ENCODE measurements around the gene ZC3H13. TPM values are rescaled to one million over a fixed set of nuclear protein-coding genes. Genes with fewer than 3 reads are reported as not detected.

Gene ZC3H13
- total RNA-seq, 2 donors from 2014 or later, result 58.1 to 62.4 TPM

DNA sequence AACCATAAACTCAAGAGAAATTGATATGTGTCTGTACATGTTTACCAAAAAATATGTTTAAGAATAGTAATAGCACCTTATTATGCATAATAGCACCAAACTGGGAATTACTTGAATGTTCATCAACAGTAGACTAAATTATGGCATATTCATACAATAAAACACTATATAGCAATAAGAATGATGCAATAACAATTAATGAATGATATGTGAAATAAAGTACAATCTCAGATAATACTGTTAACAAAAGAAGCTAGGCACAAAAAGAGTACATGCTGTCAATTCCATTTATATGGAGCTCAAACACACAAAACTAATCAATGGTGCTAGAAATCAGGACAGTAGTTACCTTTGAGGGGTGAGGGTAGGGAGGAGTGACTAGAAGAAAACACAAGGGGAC, 36.3 kb downstream of the ZC3H13 start:
- Mint-ChIP-seq H3K4me1 (no peaks in the 10 kb centered on the region), H3K27me3 (ENCODE audit: insufficient read depth) (no peaks in the 10 kb centered on the region), H3K4me3 (no peak overlapping the region), H3K36me3 (ENCODE audit: low read depth) (peaks cover 22% of the 10 kb centered on the region), H3K27ac (no peak overlapping the region), H3K9me3 (no peaks in the 10 kb centered on the region)
- Histone ChIP-seq H3K27ac (ENCODE audit: low read depth, low read length) (no peak overlapping the region), H3K27me3 (ENCODE audit: control insufficient read depth, insufficient read depth, low read length, poor library complexity, severe bottlenecking) (no peaks in the 10 kb centered on the region), H3K36me3 (ENCODE audit: control insufficient read depth, insufficient read depth, low read length) (peaks cover 62% of the 10 kb centered on the region), H3K4me3 (ENCODE audit: low read length) (no peak overlapping the region), H3K9ac (ENCODE audit: extremely low read depth, low read length, poor library complexity, severe bottlenecking) (no peak overlapping the region), H3K9me3 (ENCODE audit: control insufficient read depth, low read length) (no peaks in the 10 kb centered on the region), H3K4me1 (ENCODE audit: control insufficient read depth, insufficient read depth, low read length) (no peaks in the 10 kb centered on the region)
- no peak for DNase-seq
- TF ChIP-seq, protein P1, sequence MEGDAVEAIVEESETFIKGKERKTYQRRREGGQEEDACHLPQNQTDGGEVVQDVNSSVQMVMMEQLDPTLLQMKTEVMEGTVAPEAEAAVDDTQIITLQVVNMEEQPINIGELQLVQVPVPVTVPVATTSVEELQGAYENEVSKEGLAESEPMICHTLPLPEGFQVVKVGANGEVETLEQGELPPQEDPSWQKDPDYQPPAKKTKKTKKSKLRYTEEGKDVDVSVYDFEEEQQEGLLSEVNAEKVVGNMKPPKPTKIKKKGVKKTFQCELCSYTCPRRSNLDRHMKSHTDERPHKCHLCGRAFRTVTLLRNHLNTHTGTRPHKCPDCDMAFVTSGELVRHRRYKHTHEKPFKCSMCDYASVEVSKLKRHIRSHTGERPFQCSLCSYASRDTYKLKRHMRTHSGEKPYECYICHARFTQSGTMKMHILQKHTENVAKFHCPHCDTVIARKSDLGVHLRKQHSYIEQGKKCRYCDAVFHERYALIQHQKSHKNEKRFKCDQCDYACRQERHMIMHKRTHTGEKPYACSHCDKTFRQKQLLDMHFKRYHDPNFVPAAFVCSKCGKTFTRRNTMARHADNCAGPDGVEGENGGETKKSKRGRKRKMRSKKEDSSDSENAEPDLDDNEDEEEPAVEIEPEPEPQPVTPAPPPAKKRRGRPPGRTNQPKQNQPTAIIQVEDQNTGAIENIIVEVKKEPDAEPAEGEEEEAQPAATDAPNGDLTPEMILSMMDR (conservative IDR thresholded peaks at IDR 0.05), result no peak

DNA sequence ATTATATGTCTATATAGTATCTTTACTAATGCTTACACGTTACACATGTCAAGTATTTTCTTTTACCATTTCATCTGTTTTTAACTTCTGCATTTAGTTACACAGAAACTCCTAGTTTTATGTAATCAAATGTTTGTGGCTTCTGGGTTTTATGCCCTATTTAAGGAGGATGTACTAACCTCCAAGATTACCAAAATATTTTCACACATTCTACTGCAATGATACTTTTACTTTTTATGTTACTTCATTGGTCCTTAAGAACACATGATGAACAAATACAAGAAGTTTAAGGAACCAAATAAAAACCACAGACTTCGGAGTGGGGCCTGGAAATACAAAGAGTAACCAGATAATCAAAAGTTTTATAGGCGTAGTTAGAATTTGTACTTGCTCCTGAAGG, 37.2 kb downstream of the ZC3H13 start:
- Histone ChIP-seq H3K36me3 (ENCODE audit: control insufficient read depth, insufficient read depth, low read length) (peaks cover 66% of the 10 kb centered on the region), H3K9ac (ENCODE audit: extremely low read depth, low read length, poor library complexity, severe bottlenecking) (no peak overlapping the region), H3K9me3 (ENCODE audit: control insufficient read depth, low read length) (no peaks in the 10 kb centered on the region), H3K4me3 (ENCODE audit: low read length) (no peak overlapping the region), H3K27me3 (ENCODE audit: control insufficient read depth, insufficient read depth, low read length, poor library complexity, severe bottlenecking) (no peaks in the 10 kb centered on the region), H3K4me1 (ENCODE audit: control insufficient read depth, insufficient read depth, low read length) (no peaks in the 10 kb centered on the region), H3K27ac (ENCODE audit: low read depth, low read length) (no peak overlapping the region)
- Mint-ChIP-seq H3K27me3 (ENCODE audit: insufficient read depth) (no peaks in the 10 kb centered on the region), H3K4me1 (no peaks in the 10 kb centered on the region), H3K9me3 (no peaks in the 10 kb centered on the region), H3K36me3 (ENCODE audit: low read depth) (peaks cover 24% of the 10 kb centered on the region), H3K27ac (no peak overlapping the region), H3K4me3 (no peak overlapping the region)
- TF ChIP-seq, protein P1 (conservative IDR thresholded peaks at IDR 0.05), result no peak
- no peak for DNase-seq
- WGBS, 2 experiments (ENCODE audit: insufficient coverage in 1 of 2, insufficient read length in 1 of 2), result 94 to 100% methylated on average over 2 to 3 of the region's 3 CpGs

DNA sequence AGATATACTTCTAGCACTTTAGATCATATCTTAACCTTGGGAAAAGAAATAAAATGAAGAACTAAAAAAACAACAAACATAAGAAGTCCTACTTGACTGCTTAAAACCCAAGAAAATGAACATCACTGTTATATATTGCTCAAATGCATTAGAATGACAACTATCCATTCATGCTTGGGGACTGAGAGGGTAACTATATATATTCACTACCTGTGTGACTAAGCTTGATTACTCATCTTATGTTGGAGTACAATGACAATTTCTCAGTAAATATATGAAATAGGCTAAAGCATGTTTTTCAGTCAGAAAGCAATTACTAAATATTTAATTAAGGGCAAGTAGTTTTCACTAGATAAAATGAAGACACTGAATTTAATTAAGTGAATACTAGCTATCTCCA, 40.1 kb downstream of the ZC3H13 start:
- no peak for DNase-seq
- no peak overlapping the region for H3K4me3 ChIP-seq (ENCODE audit: low read length)
- TF ChIP-seq, protein P1 (conservative IDR thresholded peaks at IDR 0.05), result no peak
- H3K9me3 ChIP-seq (ENCODE audit: control insufficient read depth, low read length), result no peaks in the 10 kb centered on the region
- no peak overlapping the region for H3K27ac ChIP-seq (ENCODE audit: low read depth, low read length)
- no peaks in the 10 kb centered on the region for H3K4me1 ChIP-seq (ENCODE audit: control insufficient read depth, insufficient read depth, low read length)
- Mint-ChIP-seq H3K4me3 (no peak overlapping the region), H3K27me3 (ENCODE audit: insufficient read depth) (no peaks in the 10 kb centered on the region), H3K27ac (no peak overlapping the region), H3K4me1 (no peaks in the 10 kb centered on the region), H3K9me3 (no peaks in the 10 kb centered on the region), H3K36me3 (ENCODE audit: low read depth) (peaks cover 34% of the 10 kb centered on the region)
- no peak overlapping the region for H3K9ac ChIP-seq (ENCODE audit: extremely low read depth, low read length, poor library complexity, severe bottlenecking)
- H3K27me3 ChIP-seq (ENCODE audit: control insufficient read depth, insufficient read depth, low read length, poor library complexity, severe bottlenecking), result no peaks in the 10 kb centered on the region
- peaks cover 70% of the 10 kb centered on the region for H3K36me3 ChIP-seq (ENCODE audit: control insufficient read depth, insufficient read depth, low read length)
